ENCODE results near the gene TRABD. TPM values are rescaled to one million over a fixed set of nuclear protein-coding genes. Genes with fewer than 3 reads are reported as not detected.

The TRABD gene
- total RNA-seq, 4 donors from 2014 or later, result 10.8 to 30.5 (median 17.8) TPM

DNA sequence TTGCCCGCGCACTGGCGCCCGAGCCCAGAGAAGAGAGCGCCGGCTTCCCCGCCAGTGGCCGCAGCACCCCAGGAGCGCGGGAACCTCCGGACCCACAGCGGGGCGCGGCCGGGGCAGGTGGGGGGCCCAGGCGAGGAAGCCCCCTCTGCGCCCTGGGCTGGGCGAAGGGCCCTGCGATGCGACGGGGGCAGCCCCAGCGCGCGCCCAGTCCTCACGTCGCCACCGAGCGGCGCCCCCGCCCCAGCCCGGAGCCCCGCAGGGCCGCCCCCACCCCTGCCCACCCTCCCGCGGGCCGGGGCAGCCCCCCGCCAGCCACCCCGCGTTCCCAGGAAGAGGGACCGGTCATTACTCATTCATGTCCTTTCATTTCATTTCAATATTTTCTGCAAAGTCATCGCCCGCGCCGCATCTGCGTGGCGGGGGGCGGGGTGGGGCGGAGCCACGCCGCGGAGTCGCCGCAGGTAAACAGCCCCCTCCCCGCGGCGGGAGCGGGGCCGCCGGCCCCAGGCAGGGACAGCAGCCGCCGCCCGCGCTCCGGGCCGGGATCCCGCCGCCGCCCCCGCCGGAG, 15.9 kb upstream of the TRABD start:
- TF ChIP-seq, protein P1, sequence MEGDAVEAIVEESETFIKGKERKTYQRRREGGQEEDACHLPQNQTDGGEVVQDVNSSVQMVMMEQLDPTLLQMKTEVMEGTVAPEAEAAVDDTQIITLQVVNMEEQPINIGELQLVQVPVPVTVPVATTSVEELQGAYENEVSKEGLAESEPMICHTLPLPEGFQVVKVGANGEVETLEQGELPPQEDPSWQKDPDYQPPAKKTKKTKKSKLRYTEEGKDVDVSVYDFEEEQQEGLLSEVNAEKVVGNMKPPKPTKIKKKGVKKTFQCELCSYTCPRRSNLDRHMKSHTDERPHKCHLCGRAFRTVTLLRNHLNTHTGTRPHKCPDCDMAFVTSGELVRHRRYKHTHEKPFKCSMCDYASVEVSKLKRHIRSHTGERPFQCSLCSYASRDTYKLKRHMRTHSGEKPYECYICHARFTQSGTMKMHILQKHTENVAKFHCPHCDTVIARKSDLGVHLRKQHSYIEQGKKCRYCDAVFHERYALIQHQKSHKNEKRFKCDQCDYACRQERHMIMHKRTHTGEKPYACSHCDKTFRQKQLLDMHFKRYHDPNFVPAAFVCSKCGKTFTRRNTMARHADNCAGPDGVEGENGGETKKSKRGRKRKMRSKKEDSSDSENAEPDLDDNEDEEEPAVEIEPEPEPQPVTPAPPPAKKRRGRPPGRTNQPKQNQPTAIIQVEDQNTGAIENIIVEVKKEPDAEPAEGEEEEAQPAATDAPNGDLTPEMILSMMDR (IDR thresholded peaks at IDR 0.05; ENCODE audit: low read depth), result no peak

DNA sequence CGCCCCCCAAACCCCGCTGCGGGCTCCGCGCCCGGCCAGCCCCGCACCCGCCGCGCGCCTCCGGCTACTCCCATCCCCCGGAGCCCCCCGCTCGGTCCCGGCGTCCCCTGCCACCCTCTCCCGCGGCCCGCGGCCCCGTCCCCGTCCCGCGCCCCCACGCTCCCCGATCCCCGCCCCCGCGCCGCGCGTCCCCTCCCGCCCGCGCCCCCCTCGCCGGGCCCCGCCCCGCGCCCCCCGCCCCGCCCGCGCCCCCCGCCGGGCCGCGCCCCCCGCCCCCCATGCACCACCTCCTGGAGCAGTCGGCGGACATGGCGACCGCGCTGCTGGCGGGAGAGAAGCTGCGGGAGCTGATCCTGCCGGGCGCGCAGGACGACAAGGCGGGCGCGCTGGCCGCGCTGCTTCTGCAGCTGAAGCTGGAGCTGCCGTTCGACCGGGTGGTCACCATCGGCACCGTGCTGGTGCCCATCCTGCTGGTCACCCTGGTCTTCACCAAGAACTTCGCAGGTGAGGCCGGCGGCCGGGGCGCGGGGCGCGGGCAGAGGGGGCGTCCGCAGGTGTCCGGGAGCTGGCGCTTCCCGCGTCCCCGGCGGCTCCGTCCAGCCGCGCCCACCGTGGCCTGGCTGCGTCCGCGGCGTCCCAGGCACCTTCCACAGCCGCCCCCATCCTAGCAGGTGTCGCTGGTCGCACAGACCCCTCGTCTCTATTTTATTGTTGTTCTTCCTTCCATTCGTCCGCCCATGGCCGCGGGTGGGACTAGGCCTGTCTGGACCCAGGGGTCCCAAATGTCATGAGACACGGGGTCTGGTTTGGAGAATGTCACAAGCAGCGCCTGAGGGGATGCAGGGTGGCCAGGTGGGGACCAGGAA, 15.0 kb upstream of the TRABD start, which contains the start of gene PANX2:
Gene PANX2, plus strand, starts transcription at position 279 of the 866 bp plus-strand sequence. Its CDS starts 0 bp downstream, at position 279.
- TF ChIP-seq, protein P1 (IDR thresholded peaks at IDR 0.05; ENCODE audit: low read depth), result no peak

DNA sequence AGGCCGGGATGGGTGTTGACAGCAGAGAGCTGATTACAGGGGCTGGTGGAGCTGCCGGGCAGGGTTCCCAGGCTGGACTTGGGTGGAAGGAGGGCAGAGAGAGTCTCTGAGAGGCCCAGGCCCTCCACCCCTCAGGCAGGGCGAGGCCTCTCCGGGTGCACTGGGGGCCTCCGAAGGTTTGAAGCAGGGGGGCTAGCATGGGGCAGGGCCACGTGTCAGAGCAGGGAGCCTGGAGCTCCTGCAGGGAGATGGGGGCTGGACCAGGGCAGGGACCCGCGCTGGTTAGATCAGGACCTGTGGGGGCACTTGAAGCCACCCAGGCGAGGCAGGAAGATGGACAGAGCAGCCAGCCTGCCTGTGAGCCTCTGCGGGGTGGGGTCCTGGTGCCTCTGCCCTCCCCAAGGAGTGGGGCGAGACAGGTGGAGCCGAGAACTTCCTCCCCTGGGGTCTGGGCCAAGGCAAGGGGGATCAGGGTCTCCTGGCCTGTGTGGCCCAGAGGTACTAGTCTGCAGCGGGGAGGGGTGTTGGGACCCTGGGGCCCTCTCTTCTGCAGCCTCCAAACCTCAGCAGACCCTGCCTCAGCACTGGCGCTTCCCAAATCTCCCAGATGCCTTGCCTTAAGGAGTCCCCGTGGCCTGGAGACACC, 14.3 kb upstream of the TRABD start:
- TF ChIP-seq, protein P1 (IDR thresholded peaks at IDR 0.05; ENCODE audit: low read depth), result no peak

DNA sequence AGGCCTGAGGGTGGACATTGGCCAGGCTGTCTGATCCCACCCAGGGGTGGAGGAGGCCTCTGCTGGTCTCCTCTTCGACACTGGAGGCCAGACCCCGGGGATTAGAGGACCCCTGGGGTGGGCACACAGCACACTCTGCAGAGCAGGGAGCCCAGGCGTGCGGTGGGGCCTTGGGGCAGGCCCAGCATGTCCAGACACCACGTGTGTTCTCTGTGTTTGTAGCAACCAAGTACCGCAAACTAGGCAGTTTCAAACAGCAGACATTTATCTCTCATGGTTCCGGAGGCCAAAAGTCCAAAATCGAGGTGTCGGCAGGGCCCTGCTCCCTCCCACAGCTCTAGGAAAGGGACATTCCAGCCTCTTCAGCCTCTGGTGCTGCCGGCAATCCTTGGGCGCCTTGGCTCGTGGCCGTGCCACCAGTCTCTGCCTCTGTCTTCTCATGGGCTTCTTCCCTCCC, 13.7 kb upstream of the TRABD start:
- TF ChIP-seq, protein P1 (IDR thresholded peaks at IDR 0.05; ENCODE audit: low read depth), result no peak

DNA sequence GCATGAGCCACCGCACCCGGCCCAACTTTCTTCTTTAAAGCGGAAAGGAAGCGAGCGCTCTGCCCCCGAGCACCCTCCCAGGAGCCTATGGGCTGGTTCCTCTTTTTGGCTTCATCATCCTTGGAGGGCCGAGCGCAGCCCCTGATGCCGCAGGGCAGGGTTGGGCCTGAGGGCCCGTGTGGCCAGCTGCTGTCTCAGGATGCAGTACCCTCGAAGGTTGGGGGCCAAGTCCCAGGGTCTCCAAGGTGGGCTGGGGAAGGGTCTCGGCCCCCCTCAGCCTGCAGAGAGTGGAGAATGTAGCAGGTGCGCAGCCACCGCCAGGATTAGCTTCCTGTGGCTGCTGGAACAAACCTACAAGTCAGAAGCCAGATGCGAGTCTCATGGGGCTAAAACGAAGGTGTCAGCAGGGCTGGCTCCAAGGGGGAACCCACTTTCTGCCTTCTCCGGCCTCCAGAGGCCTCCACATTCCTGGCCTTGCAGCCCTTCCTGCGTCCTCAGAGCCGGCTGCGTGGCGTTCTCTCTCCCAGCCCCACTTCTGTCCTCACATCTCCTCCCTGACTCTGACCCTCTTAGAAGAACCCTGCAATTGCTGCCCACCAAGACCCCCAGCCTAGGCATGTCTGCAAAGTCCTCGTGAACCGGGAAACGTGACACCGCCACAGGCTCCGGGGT, 12.3 kb upstream of the TRABD start:
- TF ChIP-seq, protein P1 (IDR thresholded peaks at IDR 0.05; ENCODE audit: low read depth), result no peak

DNA sequence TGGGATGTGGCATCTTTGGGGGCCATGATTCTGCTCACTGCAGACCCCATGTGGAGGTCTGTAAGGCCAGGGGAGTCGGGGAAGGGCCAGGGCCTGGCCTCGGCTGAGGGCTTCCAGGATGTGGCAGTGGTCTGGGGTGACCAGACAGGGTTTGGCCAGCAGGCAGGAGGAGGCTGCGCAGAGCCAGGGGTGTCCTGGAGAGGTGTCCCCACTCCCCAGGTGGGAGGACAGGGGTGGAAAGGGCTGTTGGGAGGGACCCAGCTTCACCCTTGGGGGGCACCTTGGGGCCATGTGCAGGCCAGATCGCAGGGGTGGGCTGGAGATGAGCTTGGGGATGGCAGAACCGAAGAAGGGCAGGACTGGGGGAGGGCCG, 11.7 kb upstream of the TRABD start:
- TF ChIP-seq, protein P1 (IDR thresholded peaks at IDR 0.05; ENCODE audit: low read depth), result no peak

Data from subcutaneous adipose tissue (tissue), 4 donors.